KOPT-K1 (cell line): Measurements from ENCODE around the gene RNF123.
"Not testable (repeated sequence)": the region's sequence is repeated elsewhere in the genome, so short reads cannot be mapped to it uniquely, and the experiment has no call there.

Experiments used
- H3K27ac ChIP-seq: fragments of 200-600 bp; sonication (generic); 2 replicates; pipeline ENCODE4 v1.5.1; 2016; ENCODE audit warnings: antibody characterized with exemption, mild to moderate bottlenecking, low read depth, low read length; ENCODE audit not compliant: poor library complexity, severe bottlenecking
- H3K36me3 ChIP-seq: fragments of 200-600 bp; sonication (generic); 2 replicates; pipeline ENCODE4 v1.5.1; 2017; ENCODE audit warnings: antibody characterized with exemption, mild to moderate bottlenecking, low read length, moderate library complexity; ENCODE audit not compliant: insufficient read depth
- H3K9me3 ChIP-seq: fragments of 200-600 bp; sonication (generic); 2 replicates; pipeline ENCODE4 v1.5.1; 2017; ENCODE audit warnings: antibody characterized with exemption, low read length, mild to moderate bottlenecking; ENCODE audit not compliant: insufficient read depth, poor library complexity, severe bottlenecking

Gene RNF123

GRCh38 chr3:49748874-49749273 lies 59.5 kb downstream of the RNF123 start:
- H3K27ac ChIP-seq, H3K9me3 ChIP-seq: not testable (repeated sequence)
- peaks cover 49% of the 10 kb centered on the region for H3K36me3 ChIP-seq

GRCh38 chr3:49750056-49750455 lies 60.7 kb downstream of the RNF123 start:
- peaks cover 40% of the 10 kb centered on the region for H3K36me3 ChIP-seq

GRCh38 chr3:49751501-49751900 lies 62.1 kb downstream of the RNF123 start:
- no peaks in the 10 kb centered on the region for H3K9me3 ChIP-seq
- H3K27ac ChIP-seq = no peak overlapping the region
- H3K36me3 ChIP-seq = peaks cover 26% of the 10 kb centered on the region

More at GRCh38 chr3:49750056-49750455, 60.7 kb downstream of the RNF123 start:
- Histone ChIP-seq H3K9me3 (no peaks in the 10 kb centered on the region), H3K27ac (no peak overlapping the region)

GRCh38 chr3:49754536-49754935 lies 65.2 kb downstream of the RNF123 start:
- Histone ChIP-seq H3K9me3 (no peaks in the 10 kb centered on the region), H3K27ac (no peak overlapping the region), H3K36me3 (peaks cover 6% of the 10 kb centered on the region; the same call in 1 of the 2 replicates)

GRCh38 chr3:49756036-49756435 lies 66.7 kb downstream of the RNF123 start:
- Histone ChIP-seq H3K9me3 (no peaks in the 10 kb centered on the region), H3K36me3 (peaks cover 5% of the 10 kb centered on the region; the same call in 1 of the 2 replicates), H3K27ac (no peak overlapping the region)

- H3K27ac ChIP-seq = no peak overlapping the region
- 0 out of 2 replicates have a peak, but pooled peaks cover 10% of the 10 kb centered on the region for H3K36me3 ChIP-seq
- H3K9me3 ChIP-seq = no peaks in the 10 kb centered on the region
Measured at GRCh38 chr3:49757197-49757596, 67.8 kb downstream of the RNF123 start.

- H3K9me3 ChIP-seq = no peaks in the 10 kb centered on the region
- no peak overlapping the region for H3K27ac ChIP-seq
- 0 out of 2 replicates have a peak, but pooled peaks cover 10% of the 10 kb centered on the region for H3K36me3 ChIP-seq
Measured at GRCh38 chr3:49759226-49759625, 69.9 kb downstream of the RNF123 start.

- Histone ChIP-seq H3K36me3 (peaks cover 27% of the 10 kb centered on the region; the same call in 1 of the 2 replicates), H3K27ac (no peak overlapping the region), H3K9me3 (no peaks in the 10 kb centered on the region)
Measured at GRCh38 chr3:49761661-49762060, 72.3 kb downstream of the RNF123 start.

- Histone ChIP-seq H3K36me3 (peaks cover 33% of the 10 kb centered on the region), H3K27ac (no peak overlapping the region), H3K9me3 (no peaks in the 10 kb centered on the region)
Measured at GRCh38 chr3:49763981-49764380, 74.6 kb downstream of the RNF123 start.

- Histone ChIP-seq H3K9me3 (no peaks in the 10 kb centered on the region), H3K36me3 (peaks cover 46% of the 10 kb centered on the region), H3K27ac (no peak overlapping the region)
Measured at GRCh38 chr3:49769286-49769915, 80.0 kb downstream of the RNF123 start.

- no peak overlapping the region for H3K27ac ChIP-seq
- peaks cover 42% of the 10 kb centered on the region for H3K36me3 ChIP-seq
- H3K9me3 ChIP-seq = no peaks in the 10 kb centered on the region
Measured at GRCh38 chr3:49769926-49770325, 80.6 kb downstream of the RNF123 start.
